Transverse colon (tissue), 3 donors: ENCODE data around the gene FMNL3.

Experiments used
- POLR2A ChIP-seq: fragments of 450-650 bp; IDR thresholded peaks from one replicate; pipeline ENCODE4 v1.6.1; 2016; ENCODE audit warnings: antibody characterized with exemption, mild to moderate bottlenecking, moderate library complexity
- TF ChIP-seq, protein P1 (sequence below), 5 experiments: fragments of 200-600 bp in 3 of 5; fragments of 450-650 bp in 2 of 5; sonication (generic) in 3 of 5; IDR thresholded peaks; 1 replicate in 2 of 5; 2 replicates in 3 of 5; pipeline ENCODE4 v1.5.1; 2016 to 2017; ENCODE audit warnings: antibody characterized with exemption in 5 of 5, inconsistent platforms in 3 of 5, mild to moderate bottlenecking in 2 of 5, moderate library complexity in 1 of 5

DNA sequence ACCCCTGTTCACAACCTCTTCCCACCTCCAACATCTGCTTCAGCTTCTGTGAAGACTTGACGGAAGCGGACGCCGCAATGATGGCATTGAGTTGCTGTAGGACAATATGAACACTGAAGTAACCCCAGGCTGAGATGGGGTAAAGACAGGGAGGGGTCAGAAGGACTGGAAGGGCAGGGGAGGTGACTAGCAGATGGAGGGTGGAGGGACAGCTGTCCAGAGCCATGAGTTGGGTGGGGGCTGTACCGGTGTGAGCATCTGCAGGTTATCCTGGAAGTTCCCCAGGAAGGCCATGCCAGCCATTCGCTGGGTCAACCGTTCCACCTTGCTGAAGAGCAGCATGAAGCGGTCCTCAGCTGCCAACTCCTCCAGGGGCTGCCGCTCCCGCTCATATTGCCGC is 57.8 kb downstream of the FMNL3 start:
- TF ChIP-seq POLR2A = no peak
- TF ChIP-seq, protein P1, sequence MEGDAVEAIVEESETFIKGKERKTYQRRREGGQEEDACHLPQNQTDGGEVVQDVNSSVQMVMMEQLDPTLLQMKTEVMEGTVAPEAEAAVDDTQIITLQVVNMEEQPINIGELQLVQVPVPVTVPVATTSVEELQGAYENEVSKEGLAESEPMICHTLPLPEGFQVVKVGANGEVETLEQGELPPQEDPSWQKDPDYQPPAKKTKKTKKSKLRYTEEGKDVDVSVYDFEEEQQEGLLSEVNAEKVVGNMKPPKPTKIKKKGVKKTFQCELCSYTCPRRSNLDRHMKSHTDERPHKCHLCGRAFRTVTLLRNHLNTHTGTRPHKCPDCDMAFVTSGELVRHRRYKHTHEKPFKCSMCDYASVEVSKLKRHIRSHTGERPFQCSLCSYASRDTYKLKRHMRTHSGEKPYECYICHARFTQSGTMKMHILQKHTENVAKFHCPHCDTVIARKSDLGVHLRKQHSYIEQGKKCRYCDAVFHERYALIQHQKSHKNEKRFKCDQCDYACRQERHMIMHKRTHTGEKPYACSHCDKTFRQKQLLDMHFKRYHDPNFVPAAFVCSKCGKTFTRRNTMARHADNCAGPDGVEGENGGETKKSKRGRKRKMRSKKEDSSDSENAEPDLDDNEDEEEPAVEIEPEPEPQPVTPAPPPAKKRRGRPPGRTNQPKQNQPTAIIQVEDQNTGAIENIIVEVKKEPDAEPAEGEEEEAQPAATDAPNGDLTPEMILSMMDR (IDR thresholded peaks at IDR 0.05) = no peak
